IMR-90 (cell line): ENCODE measurements around the gene ACTR1A. TPM values are rescaled to one million over a fixed set of nuclear protein-coding genes. Genes with fewer than 3 reads are reported as not detected.
A peak's percentile ranks its signal among the peaks of the same experiment; 100 is the strongest.

Experiments
- ATAC-seq: fragments of 200-7000 bp; cut with Tn5 transposase; 2 replicates; pipeline ENCODE4 v1.9.1; 2020; ENCODE audit warnings: low read depth, mild to moderate bottlenecking, moderate library complexity
- BruUV-seq: library from RNA; stranded (reverse); fragments of 400-500 nt; replicated peaks from 2 replicates; lab custom pipeline; 2021; lab: Mats Ljungman, UMichigan
- CTCF ChIA-PET: fragments of 300-600 bp; formaldehyde crosslinking; extraction: SDS; loops from one replicate; lab custom pipeline; 2021; ENCODE audit warnings: antibody characterized with exemption; lab: Yijun Ruan, JAX
- POLR2A ChIA-PET: fragments of 300-600 bp; sonication (Branson Sonifier 250); formaldehyde crosslinking; loops from one replicate; lab custom pipeline; 2022; ENCODE audit warnings: antibody characterized with exemption; ENCODE audit not compliant: unreplicated experiment; lab: Charles Lee
- DNase-seq: peaks from one replicate; pipeline ENCODE4 v3.0.0; 2013
- H2AFZ ChIP-seq: replicated peaks from 2 replicates; pipeline ENCODE3; 2013; ENCODE audit warnings: low read length, mild to moderate bottlenecking; ENCODE audit not compliant: poor library complexity
- H2AK5ac ChIP-seq: 2 replicates; pipeline ENCODE4 v1.6.1; 2013; ENCODE audit warnings: low read depth, low read length, inconsistent platforms
- H2AK9ac ChIP-seq: replicated peaks from 2 replicates; pipeline ENCODE3; 2013; ENCODE audit warnings: mild to moderate bottlenecking, low read depth, low read length, moderate library complexity; ENCODE audit not compliant: poor library complexity
- H2BK120ac ChIP-seq: 2 replicates; pipeline ENCODE4 v1.6.1; 2013; ENCODE audit warnings: low read depth, low read length, inconsistent platforms
- H2BK15ac ChIP-seq: 3 replicates; pipeline ENCODE4 v1.6.1; 2013; ENCODE audit warnings: low read depth, low read length, inconsistent platforms
- H2BK20ac ChIP-seq: 2 replicates; pipeline ENCODE4 v1.6.1; 2013; ENCODE audit warnings: low read depth, mild to moderate bottlenecking, inconsistent platforms, low read length, moderate library complexity
- H2BK5ac ChIP-seq: 2 replicates; pipeline ENCODE4 v1.6.1; 2013; ENCODE audit warnings: mild to moderate bottlenecking, low read depth, low read length, inconsistent platforms; ENCODE audit not compliant: poor library complexity, severe bottlenecking
- H3K14ac ChIP-seq: replicated peaks from 2 replicates; pipeline ENCODE4 v1.6.1; 2013; ENCODE audit warnings: low read depth, low read length, inconsistent platforms
- H3K18ac ChIP-seq: 2 replicates; pipeline ENCODE4 v1.6.1; 2013; ENCODE audit warnings: low read depth, low read length, control low read depth
- H3K23ac ChIP-seq: 2 replicates; pipeline ENCODE4 v1.6.1; 2013; ENCODE audit warnings: low read depth, low read length, inconsistent platforms
- H3K27ac ChIP-seq: 2 replicates; pipeline ENCODE4 v1.5.1; 2013; ENCODE audit warnings: mild to moderate bottlenecking, control low read depth, low read length; ENCODE audit not compliant: insufficient read depth
- H3K27me3 ChIP-seq: 2 replicates; pipeline ENCODE4 v1.6.1; 2013; ENCODE audit warnings: low read length; ENCODE audit not compliant: control insufficient read depth, insufficient read depth
- H3K36me3 ChIP-seq: 2 replicates; pipeline ENCODE4 v1.6.1; 2013; ENCODE audit warnings: low read length, mixed read lengths; ENCODE audit not compliant: control insufficient read depth, insufficient read depth
- H3K4ac ChIP-seq: 2 replicates; pipeline ENCODE4 v1.6.1; 2013; ENCODE audit warnings: low read depth, low read length, inconsistent platforms
- H3K4me1 ChIP-seq: 2 replicates; pipeline ENCODE4 v1.6.1; 2013; ENCODE audit warnings: low read length, mixed read lengths; ENCODE audit not compliant: control insufficient read depth, insufficient read depth
- H3K4me2 ChIP-seq: 2 replicates; pipeline ENCODE4 v1.6.1; 2013; ENCODE audit warnings: low read depth, mild to moderate bottlenecking, control low read depth, low read length, moderate library complexity
- H3K4me3 ChIP-seq: 2 replicates; pipeline ENCODE4 v1.5.1; 2013; ENCODE audit warnings: low read depth, mild to moderate bottlenecking, control low read depth, low read length, moderate library complexity; ENCODE audit not compliant: insufficient read depth
- H3K56ac ChIP-seq: 2 replicates; pipeline ENCODE4 v1.6.1; 2013; ENCODE audit warnings: low read length, inconsistent platforms; ENCODE audit not compliant: insufficient read depth; ENCODE audit errors: extremely low read depth
- H3K79me1 ChIP-seq, 2 experiments: 2 replicates each; pipeline ENCODE4 v1.6.1; 2013; ENCODE audit warnings: low read length in 2 of 2, inconsistent platforms in 1 of 2, low read depth in 1 of 2
- H3K9ac ChIP-seq: 2 replicates; pipeline ENCODE4 v1.6.1; 2013; ENCODE audit warnings: low read depth, low read length, control low read depth
- H3K9me1 ChIP-seq: 2 replicates; pipeline ENCODE4 v1.6.1; 2013; ENCODE audit warnings: low read length, inconsistent platforms; ENCODE audit not compliant: insufficient read depth
- H3K9me3 ChIP-seq: 2 replicates; pipeline ENCODE4 v1.6.1; 2013; ENCODE audit warnings: low read length; ENCODE audit not compliant: control insufficient read depth, insufficient read depth
- H4K20me1 ChIP-seq: 2 replicates; pipeline ENCODE4 v1.6.1; 2013; ENCODE audit warnings: low read length, inconsistent platforms; ENCODE audit not compliant: insufficient read depth
- H4K5ac ChIP-seq: 2 replicates; pipeline ENCODE4 v1.6.1; 2013; ENCODE audit warnings: mild to moderate bottlenecking, low read depth, low read length, control low read depth
- H4K8ac ChIP-seq, 2 experiments: 2 replicates each; pipeline ENCODE4 v1.6.1; 2013; ENCODE audit warnings: low read depth in 2 of 2, low read length in 2 of 2, control low read depth in 1 of 2, inconsistent platforms in 1 of 2
- H4K91ac ChIP-seq: 2 replicates; pipeline ENCODE4 v1.6.1; 2013; ENCODE audit warnings: low read depth, low read length, inconsistent platforms; ENCODE audit not compliant: insufficient read depth
- BHLHE40 ChIP-seq: fragments of 150-350 bp; IDR thresholded peaks from 2 replicates; pipeline ENCODE4 v1.6.1; 2016; ENCODE audit warnings: mild to moderate bottlenecking, low read depth, low read length
- CEBPB ChIP-seq: IDR thresholded peaks from 2 replicates; pipeline ENCODE4 v1.6.1; 2012; ENCODE audit warnings: low read depth, low read length, improper control_type of control experiment
- CHD1 ChIP-seq: IDR thresholded peaks from 2 replicates; pipeline ENCODE4 v1.6.1; 2012; ENCODE audit warnings: low read depth, low read length, improper control_type of control experiment
- FOS ChIP-seq: fragments of 150-350 bp; IDR thresholded peaks from 2 replicates; pipeline ENCODE4 v1.6.1; 2016; ENCODE audit warnings: low read depth, low read length
- MAZ ChIP-seq: IDR thresholded peaks from 2 replicates; pipeline ENCODE4 v1.6.1; 2012; ENCODE audit warnings: low read depth, mild to moderate bottlenecking, low read length, improper control_type of control experiment, moderate library complexity, borderline replicate concordance
- POLR2A ChIP-seq: IDR thresholded peaks from 2 replicates; pipeline ENCODE4 v1.6.1; 2012; ENCODE audit warnings: mild to moderate bottlenecking, low read depth, low read length
- RAD21 ChIP-seq: IDR thresholded peaks from 2 replicates; pipeline ENCODE4 v1.6.1; 2012; ENCODE audit warnings: low read length, improper control_type of control experiment
- RCOR1 ChIP-seq: IDR thresholded peaks from 2 replicates; pipeline ENCODE4 v1.6.1; 2012; ENCODE audit warnings: mild to moderate bottlenecking, low read length, improper control_type of control experiment; ENCODE audit not compliant: insufficient replicate concordance
- RFX5 ChIP-seq: IDR thresholded peaks from 2 replicates; pipeline ENCODE4 v1.8.0; 2012; ENCODE audit warnings: low read depth, mild to moderate bottlenecking, low read length, moderate library complexity
- SMC3 ChIP-seq: fragments of 150-350 bp; IDR thresholded peaks from 2 replicates; pipeline ENCODE4 v1.6.1; 2016; ENCODE audit warnings: low read depth, mild to moderate bottlenecking, antibody characterized with exemption, low read length, moderate library complexity
- WGBS, 2 experiments: methylation state at CpG; one replicate each; pipeline versions ENCODE4 v1.1.5 to v1.1.7; 2013; ENCODE audit warnings: missing lambda C conversion rate in 2 of 2; ENCODE audit not compliant: insufficient read length in 1 of 2; ENCODE audit errors: extremely low coverage in 2 of 2; 5-methylcytosine and 5-hydroxymethylcytosine counted together
- dilution Hi-C: fragments of 300-500 bp; cut with HindIII; formaldehyde crosslinking; loops from one replicate; pipeline ENCODE4 v1.14.3; 2018; ENCODE audit warnings: low sequenced_read_pairs; ENCODE audit not compliant: unreplicated experiment
- in situ Hi-C: fragments of 300-500 bp; cut with MboI; formaldehyde crosslinking; loops from 3 replicates; pipeline ENCODE4 v1.14.3; 2019; ENCODE audit warnings: low sequenced_read_pairs, inconsistent platforms, mixed read lengths
- intact Hi-C: fragments of 100-400 bp; cut with micrococcal nuclease; formaldehyde crosslinking; loops from 2 replicates; pipeline ENCODE4 v1.10.0; 2022
- polyA plus RNA-seq, 3 experiments: library from polyadenylated mRNA; depleted of rRNA; stranded (reverse); fragments of >200 nt; gene quantifications; 2 replicates each; pipeline ENCODE4 v1.2.3, GENCODE V29; 2012; ENCODE audit warnings: low replicate concordance in 1 of 3
- total RNA-seq: library from RNA; depleted of rRNA; stranded (reverse); fragments of >200 nt; gene quantifications from 2 replicates; pipeline ENCODE4 v1.2.3, GENCODE V29; 2012
- TF ChIP-seq, protein P1 (sequence below): fragments of 150-350 bp; IDR thresholded peaks from 2 replicates; pipeline ENCODE4 v1.6.1; 2016; ENCODE audit warnings: low read depth, mild to moderate bottlenecking, low read length, moderate library complexity, borderline replicate concordance
- TF ChIP-seq, protein P2 (sequence below): conservative IDR thresholded peaks from 2 replicates; pipeline ENCODE4 v1.5.1; 2012; ENCODE audit warnings: mild to moderate bottlenecking, low read depth, low read length, improper control_type of control experiment
- TF ChIP-seq, protein P3 (sequence below): fragments of 150-350 bp; IDR thresholded peaks from 2 replicates; pipeline ENCODE4 v1.6.1; 2017; ENCODE audit warnings: mild to moderate bottlenecking, antibody characterized with exemption, low read length, low read depth

The ACTR1A gene
- total and polyA plus RNA-seq, 2 of the 4 experiments (the other 2 are of a cell fraction): 142 to 157 TPM

DNA sequence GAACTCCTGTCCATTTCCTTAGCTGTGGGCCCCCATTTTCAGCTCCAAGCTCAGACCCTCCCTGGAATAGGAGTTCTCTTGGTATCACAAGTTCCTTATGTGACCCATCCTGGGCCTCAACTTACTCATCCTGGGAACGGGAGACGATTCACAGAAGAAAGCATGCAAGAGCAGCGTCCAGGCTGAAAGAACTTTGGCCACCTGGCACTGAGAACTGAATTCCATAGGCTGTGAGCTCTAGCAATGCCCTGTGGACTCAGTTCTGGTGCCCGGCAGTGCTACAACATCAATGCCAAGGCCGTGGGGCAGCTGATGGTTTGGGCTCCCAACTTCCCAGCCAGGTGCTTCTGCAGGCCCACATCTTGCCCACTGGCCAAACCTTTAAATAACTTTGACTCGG, 66.2 kb downstream of the ACTR1A start:
- H3K4me3 ChIP-seq: no peak overlapping the region
- H2BK120ac ChIP-seq: no peak overlapping the region
- DNase-seq: no peak
- H2BK15ac ChIP-seq: no peak overlapping the region
- no peak overlapping the region for H3K56ac ChIP-seq
- no peak overlapping the region for H2BK20ac ChIP-seq
- no peak overlapping the region for H3K18ac ChIP-seq
- peaks cover 6 to 10% of the 10 kb centered on the region in 2 experiments; a peak in 3 of 4 replicates for H3K79me1 ChIP-seq
- in situ Hi-C loops: no loop called here
- peaks cover 13% of the 10 kb centered on the region for H3K4me1 ChIP-seq
- dilution Hi-C loops: no loop called here
- intact Hi-C loops: no loop called here
- H3K27ac ChIP-seq: no peak overlapping the region
- ChIA-PET CTCF (no interaction called here), POLR2A (no interaction called here)
- peaks cover 5% of the 10 kb centered on the region; the same call in 1 of the 2 replicates for H3K9me1 ChIP-seq
- no peak overlapping the region; a peak in 1 of 4 replicates for H4K8ac ChIP-seq
- H2AK9ac ChIP-seq: peak overlapping the region; percentile 1
- H3K9ac ChIP-seq: no peak overlapping the region
- H3K4me2 ChIP-seq: no peak overlapping the region; the same call in 1 of the 2 replicates
- TF ChIP-seq POLR2A (no peak), FOS (no peak), RCOR1 (no peak), RAD21 (no peak), MAZ (no peak), CEBPB (no peak), RFX5 (no peak), CHD1 (no peak), BHLHE40 (no peak), SMC3 (no peak)
- TF ChIP-seq, protein P1, sequence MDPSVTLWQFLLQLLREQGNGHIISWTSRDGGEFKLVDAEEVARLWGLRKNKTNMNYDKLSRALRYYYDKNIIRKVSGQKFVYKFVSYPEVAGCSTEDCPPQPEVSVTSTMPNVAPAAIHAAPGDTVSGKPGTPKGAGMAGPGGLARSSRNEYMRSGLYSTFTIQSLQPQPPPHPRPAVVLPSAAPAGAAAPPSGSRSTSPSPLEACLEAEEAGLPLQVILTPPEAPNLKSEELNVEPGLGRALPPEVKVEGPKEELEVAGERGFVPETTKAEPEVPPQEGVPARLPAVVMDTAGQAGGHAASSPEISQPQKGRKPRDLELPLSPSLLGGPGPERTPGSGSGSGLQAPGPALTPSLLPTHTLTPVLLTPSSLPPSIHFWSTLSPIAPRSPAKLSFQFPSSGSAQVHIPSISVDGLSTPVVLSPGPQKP: no peak
- TF ChIP-seq, protein P2, sequence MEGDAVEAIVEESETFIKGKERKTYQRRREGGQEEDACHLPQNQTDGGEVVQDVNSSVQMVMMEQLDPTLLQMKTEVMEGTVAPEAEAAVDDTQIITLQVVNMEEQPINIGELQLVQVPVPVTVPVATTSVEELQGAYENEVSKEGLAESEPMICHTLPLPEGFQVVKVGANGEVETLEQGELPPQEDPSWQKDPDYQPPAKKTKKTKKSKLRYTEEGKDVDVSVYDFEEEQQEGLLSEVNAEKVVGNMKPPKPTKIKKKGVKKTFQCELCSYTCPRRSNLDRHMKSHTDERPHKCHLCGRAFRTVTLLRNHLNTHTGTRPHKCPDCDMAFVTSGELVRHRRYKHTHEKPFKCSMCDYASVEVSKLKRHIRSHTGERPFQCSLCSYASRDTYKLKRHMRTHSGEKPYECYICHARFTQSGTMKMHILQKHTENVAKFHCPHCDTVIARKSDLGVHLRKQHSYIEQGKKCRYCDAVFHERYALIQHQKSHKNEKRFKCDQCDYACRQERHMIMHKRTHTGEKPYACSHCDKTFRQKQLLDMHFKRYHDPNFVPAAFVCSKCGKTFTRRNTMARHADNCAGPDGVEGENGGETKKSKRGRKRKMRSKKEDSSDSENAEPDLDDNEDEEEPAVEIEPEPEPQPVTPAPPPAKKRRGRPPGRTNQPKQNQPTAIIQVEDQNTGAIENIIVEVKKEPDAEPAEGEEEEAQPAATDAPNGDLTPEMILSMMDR: no peak
- TF ChIP-seq, protein P3, sequence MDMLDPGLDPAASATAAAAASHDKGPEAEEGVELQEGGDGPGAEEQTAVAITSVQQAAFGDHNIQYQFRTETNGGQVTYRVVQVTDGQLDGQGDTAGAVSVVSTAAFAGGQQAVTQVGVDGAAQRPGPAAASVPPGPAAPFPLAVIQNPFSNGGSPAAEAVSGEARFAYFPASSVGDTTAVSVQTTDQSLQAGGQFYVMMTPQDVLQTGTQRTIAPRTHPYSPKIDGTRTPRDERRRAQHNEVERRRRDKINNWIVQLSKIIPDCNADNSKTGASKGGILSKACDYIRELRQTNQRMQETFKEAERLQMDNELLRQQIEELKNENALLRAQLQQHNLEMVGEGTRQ: no peak
- no peak overlapping the region for H2AFZ ChIP-seq
- H3K14ac ChIP-seq: no peak overlapping the region
- no peak overlapping the region for H2AK5ac ChIP-seq
- no peaks in the 10 kb centered on the region for H3K9me3 ChIP-seq
- H4K5ac ChIP-seq: no peak overlapping the region
- no peak overlapping the region for H3K23ac ChIP-seq
- no TSS peak for BruUV-seq
- H4K20me1 ChIP-seq: no peaks in the 10 kb centered on the region
- no peak overlapping the region for H3K4ac ChIP-seq
- H4K91ac ChIP-seq: no peak overlapping the region
- 80% methylated on average over 6 of the region's 6 CpGs; no CpG with 5 or more reads in 1 of the 2 experiments for WGBS, 2 experiments
- no peaks in the 10 kb centered on the region for H3K36me3 ChIP-seq
- no peak for ATAC-seq
- no peak overlapping the region for H2BK5ac ChIP-seq
- H3K27me3 ChIP-seq: no peaks in the 10 kb centered on the region
